ENCODE measurements around the gene LTA4H.

DNA sequence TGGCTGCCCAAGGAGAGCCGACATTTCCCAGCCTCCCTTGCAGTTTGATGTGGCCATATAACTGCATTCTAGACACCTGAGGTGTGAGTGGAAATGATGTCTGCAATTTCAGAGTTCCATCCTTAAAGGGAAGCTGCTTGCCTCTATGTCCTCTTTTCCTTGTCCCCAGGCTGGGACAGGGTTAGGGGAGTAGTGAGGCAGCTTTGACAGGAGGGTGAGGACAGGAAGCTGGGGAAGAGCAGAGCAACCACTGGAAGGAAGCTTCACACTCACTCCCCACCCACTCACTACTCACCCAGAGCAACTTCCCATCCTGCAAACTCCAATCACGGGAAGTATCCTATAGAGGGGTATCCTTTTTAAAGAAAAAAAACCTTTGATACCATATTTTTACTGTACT is 28.9 kb upstream of the LTA4H start:
- TF ChIP-seq EZH2 (IDR thresholded peaks at IDR 0.05; ENCODE audit: insufficient read depth, poor library complexity, severe bottlenecking) (no peak), EZH2phosphoT487 (IDR thresholded peaks at IDR 0.05; ENCODE audit: insufficient read depth, low read depth) (no peak)
